SK-N-SH treated with all-trans-retinoic acid at 6 μM for 48 hours (cell line): Measurements from ENCODE around the gene OTUD3.

Experiments used
- ATAC-seq: fragments of 200-7000 bp; cut with Tn5 transposase; 3 replicates; pipeline ENCODE4 v1.9.1; 2020; ENCODE audit warnings: mild to moderate bottlenecking, moderate library complexity
- ARNTL ChIP-seq: fragments of 450-650 bp; formaldehyde crosslinking; IDR thresholded peaks from 2 replicates; pipeline ENCODE4 v1.5.0; 2020; ENCODE audit warnings: low read depth, mild to moderate bottlenecking, moderate library complexity, borderline replicate concordance
- BACH2 ChIP-seq: fragments of 250-450 bp; sonication (Bioruptor Pico); IDR thresholded peaks from 2 replicates; pipeline ENCODE4 v1.9.0; 2021; ENCODE audit warnings: mild to moderate bottlenecking, borderline replicate concordance
- GLIS3 ChIP-seq: fragments of 250-450 bp; sonication (Bioruptor Pico); IDR thresholded peaks from 2 replicates; pipeline ENCODE4 v1.5.0; 2020; ENCODE audit warnings: mild to moderate bottlenecking, moderate library complexity
- ISL1 ChIP-seq: fragments of 250-450 bp; sonication (Bioruptor Pico); IDR thresholded peaks from 2 replicates; pipeline ENCODE4 v2.1.2; 2022; ENCODE audit warnings: mild to moderate bottlenecking, moderate library complexity
- OSR1 ChIP-seq: fragments of 250-450 bp; sonication (Bioruptor Pico); IDR thresholded peaks from 2 replicates; pipeline ENCODE4 v1.8.0; 2022; ENCODE audit warnings: moderate library complexity, mild to moderate bottlenecking, inconsistent platforms
- PPARA ChIP-seq: fragments of 250-450 bp; sonication (Bioruptor Pico); IDR thresholded peaks from 2 replicates; pipeline ENCODE4 v1.5.0; 2020; ENCODE audit warnings: mild to moderate bottlenecking, borderline replicate concordance
- RARB ChIP-seq: fragments of 250-450 bp; sonication (Bioruptor Pico); IDR thresholded peaks from 2 replicates; pipeline ENCODE4 v1.8.0; 2021; ENCODE audit warnings: mild to moderate bottlenecking, moderate library complexity
- SNAI2 ChIP-seq: fragments of 250-450 bp; sonication (Bioruptor Pico); IDR thresholded peaks from 2 replicates; pipeline ENCODE4 v1.5.0; 2020; ENCODE audit warnings: mild to moderate bottlenecking, moderate library complexity
- TCF4 ChIP-seq: fragments of 250-450 bp; sonication (Bioruptor Pico); IDR thresholded peaks from 2 replicates; pipeline ENCODE4 v1.8.0; 2021; ENCODE audit warnings: mild to moderate bottlenecking, moderate library complexity, borderline replicate concordance
- ZC3H10 ChIP-seq: fragments of 250-450 bp; sonication (Bioruptor Pico); IDR thresholded peaks from 2 replicates; pipeline ENCODE4 v1.5.1; 2021; ENCODE audit warnings: mild to moderate bottlenecking, moderate library complexity
- ZFP3 ChIP-seq: fragments of 250-450 bp; sonication (Bioruptor Pico); IDR thresholded peaks from 2 replicates; pipeline ENCODE4 v1.5.0; 2020; ENCODE audit warnings: mild to moderate bottlenecking, moderate library complexity
- ZFP30 ChIP-seq: fragments of 450-650 bp; formaldehyde crosslinking; IDR thresholded peaks from 2 replicates; pipeline ENCODE4 v1.5.0; 2022; ENCODE audit warnings: mild to moderate bottlenecking, moderate library complexity
- ZNF565 ChIP-seq: fragments of 450-650 bp; formaldehyde crosslinking; conservative IDR thresholded peaks from 2 replicates; pipeline ENCODE4 v1.5.0; 2020; ENCODE audit warnings: low read depth, mild to moderate bottlenecking, moderate library complexity
- ZNF70 ChIP-seq: fragments of 450-650 bp; formaldehyde crosslinking; IDR thresholded peaks from 2 replicates; pipeline ENCODE4 v1.5.0; 2020; ENCODE audit warnings: mild to moderate bottlenecking, moderate library complexity
- ZNF8 ChIP-seq: fragments of 450-650 bp; formaldehyde crosslinking; IDR thresholded peaks from 2 replicates; pipeline ENCODE4 v1.5.0; 2020; ENCODE audit warnings: mild to moderate bottlenecking, moderate library complexity
- TF ChIP-seq, protein P1 (sequence below): fragments of 250-450 bp; sonication (Bioruptor Pico); IDR thresholded peaks from 2 replicates; pipeline ENCODE4 v1.8.0; 2021; ENCODE audit warnings: low read depth, mild to moderate bottlenecking, moderate library complexity, borderline replicate concordance
- TF ChIP-seq, protein P2 (sequence below): fragments of 250-450 bp; sonication (Bioruptor Pico); IDR thresholded peaks from 2 replicates; pipeline ENCODE4 v1.5.0; 2020; ENCODE audit warnings: mild to moderate bottlenecking, moderate library complexity
- TF ChIP-seq, protein P3 (sequence below): fragments of 250-450 bp; sonication (Bioruptor Pico); IDR thresholded peaks from 2 replicates; pipeline ENCODE4 v1.5.1; 2020; ENCODE audit warnings: low read depth, mild to moderate bottlenecking, moderate library complexity
- TF ChIP-seq, protein P4 (sequence below): fragments of 250-450 bp; sonication (Bioruptor Pico); IDR thresholded peaks from 2 replicates; pipeline ENCODE4 v1.5.1; 2021; ENCODE audit warnings: mild to moderate bottlenecking, moderate library complexity
- TF ChIP-seq, protein P5 (sequence below): fragments of 250-450 bp; sonication (Bioruptor Pico); IDR thresholded peaks from 2 replicates; pipeline ENCODE4 v1.8.0; 2020; ENCODE audit warnings: mild to moderate bottlenecking, moderate library complexity, borderline replicate concordance

OTUD3 gene

DNA sequence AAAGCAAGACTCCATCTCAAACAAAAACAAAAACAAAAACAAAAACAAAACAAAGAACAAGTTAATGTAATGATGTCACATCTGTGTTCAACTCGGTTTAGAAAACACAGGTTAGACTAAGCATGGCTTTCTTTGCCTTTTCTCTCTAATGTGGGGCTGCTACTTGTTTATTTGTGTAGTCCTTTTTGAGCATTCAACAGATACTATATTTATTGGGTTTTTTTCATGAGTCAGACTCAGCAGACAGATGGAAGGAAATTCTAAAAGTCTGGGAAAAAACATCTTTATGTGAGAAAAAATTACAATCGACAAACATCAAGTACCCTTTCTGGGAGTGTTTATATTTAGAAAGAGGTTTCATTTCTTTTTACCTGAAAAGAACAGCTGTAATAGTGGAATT, 22.3 kb upstream of the OTUD3 start:
- TF ChIP-seq ZNF565 (no peak), ISL1 (CRISPR knock-in tag) (no peak), SNAI2 (no peak), ZC3H10 (CRISPR knock-in tag) (no peak)
- TF ChIP-seq, protein P1, sequence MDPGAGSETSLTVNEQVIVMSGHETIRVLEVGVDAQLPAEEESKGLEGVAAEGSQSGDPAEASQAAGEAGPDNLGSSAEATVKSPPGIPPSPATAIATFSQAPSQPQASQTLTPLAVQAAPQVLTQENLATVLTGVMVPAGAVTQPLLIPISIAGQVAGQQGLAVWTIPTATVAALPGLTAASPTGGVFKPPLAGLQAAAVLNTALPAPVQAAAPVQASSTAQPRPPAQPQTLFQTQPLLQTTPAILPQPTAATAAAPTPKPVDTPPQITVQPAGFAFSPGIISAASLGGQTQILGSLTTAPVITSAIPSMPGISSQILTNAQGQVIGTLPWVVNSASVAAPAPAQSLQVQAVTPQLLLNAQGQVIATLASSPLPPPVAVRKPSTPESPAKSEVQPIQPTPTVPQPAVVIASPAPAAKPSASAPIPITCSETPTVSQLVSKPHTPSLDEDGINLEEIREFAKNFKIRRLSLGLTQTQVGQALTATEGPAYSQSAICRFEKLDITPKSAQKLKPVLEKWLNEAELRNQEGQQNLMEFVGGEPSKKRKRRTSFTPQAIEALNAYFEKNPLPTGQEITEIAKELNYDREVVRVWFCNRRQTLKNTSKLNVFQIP (CRISPR knock-in tag): no peak
- TF ChIP-seq, protein P2, sequence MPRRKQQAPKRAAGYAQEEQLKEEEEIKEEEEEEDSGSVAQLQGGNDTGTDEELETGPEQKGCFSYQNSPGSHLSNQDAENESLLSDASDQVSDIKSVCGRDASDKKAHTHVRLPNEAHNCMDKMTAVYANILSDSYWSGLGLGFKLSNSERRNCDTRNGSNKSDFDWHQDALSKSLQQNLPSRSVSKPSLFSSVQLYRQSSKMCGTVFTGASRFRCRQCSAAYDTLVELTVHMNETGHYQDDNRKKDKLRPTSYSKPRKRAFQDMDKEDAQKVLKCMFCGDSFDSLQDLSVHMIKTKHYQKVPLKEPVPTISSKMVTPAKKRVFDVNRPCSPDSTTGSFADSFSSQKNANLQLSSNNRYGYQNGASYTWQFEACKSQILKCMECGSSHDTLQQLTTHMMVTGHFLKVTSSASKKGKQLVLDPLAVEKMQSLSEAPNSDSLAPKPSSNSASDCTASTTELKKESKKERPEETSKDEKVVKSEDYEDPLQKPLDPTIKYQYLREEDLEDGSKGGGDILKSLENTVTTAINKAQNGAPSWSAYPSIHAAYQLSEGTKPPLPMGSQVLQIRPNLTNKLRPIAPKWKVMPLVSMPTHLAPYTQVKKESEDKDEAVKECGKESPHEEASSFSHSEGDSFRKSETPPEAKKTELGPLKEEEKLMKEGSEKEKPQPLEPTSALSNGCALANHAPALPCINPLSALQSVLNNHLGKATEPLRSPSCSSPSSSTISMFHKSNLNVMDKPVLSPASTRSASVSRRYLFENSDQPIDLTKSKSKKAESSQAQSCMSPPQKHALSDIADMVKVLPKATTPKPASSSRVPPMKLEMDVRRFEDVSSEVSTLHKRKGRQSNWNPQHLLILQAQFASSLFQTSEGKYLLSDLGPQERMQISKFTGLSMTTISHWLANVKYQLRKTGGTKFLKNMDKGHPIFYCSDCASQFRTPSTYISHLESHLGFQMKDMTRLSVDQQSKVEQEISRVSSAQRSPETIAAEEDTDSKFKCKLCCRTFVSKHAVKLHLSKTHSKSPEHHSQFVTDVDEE: no peak
- TF ChIP-seq, all 23 proteins: peak for 0
- no peak for ATAC-seq

DNA sequence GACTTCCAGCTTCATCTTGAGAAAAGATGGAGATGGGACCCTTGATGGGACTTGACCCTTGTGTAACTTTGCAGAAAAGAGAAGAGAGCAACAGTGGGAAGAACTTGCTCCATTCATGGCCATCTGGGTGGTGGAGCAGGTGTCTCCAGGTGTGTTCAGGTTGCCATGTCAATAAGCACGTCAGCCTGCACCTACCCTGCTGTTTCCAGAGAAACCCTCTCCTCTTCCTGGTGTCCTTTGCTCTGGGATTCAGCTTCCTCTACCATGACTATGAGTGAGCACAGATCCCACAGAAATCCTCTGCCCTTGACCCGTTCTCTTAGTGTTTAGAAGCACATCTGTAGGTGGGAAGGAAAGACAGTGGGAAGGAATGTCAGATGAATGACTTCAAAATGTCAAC, 21.8 kb upstream of the OTUD3 start:
- no peak for ATAC-seq
- TF ChIP-seq ZC3H10 (CRISPR knock-in tag): no peak
- TF ChIP-seq, protein P3, sequence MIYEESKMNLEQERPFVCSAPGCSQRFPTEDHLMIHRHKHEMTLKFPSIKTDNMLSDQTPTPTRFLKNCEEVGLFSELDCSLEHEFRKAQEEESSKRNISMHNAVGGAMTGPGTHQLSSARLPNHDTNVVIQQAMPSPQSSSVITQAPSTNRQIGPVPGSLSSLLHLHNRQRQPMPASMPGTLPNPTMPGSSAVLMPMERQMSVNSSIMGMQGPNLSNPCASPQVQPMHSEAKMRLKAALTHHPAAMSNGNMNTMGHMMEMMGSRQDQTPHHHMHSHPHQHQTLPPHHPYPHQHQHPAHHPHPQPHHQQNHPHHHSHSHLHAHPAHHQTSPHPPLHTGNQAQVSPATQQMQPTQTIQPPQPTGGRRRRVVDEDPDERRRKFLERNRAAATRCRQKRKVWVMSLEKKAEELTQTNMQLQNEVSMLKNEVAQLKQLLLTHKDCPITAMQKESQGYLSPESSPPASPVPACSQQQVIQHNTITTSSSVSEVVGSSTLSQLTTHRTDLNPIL (CRISPR knock-in tag): no peak
- no peak for TF ChIP-seq BACH2 (CRISPR knock-in tag)
- no peak for TF ChIP-seq ZNF8 (CRISPR knock-in tag)
- TF ChIP-seq, protein P1 (CRISPR knock-in tag): no peak
- TF ChIP-seq SNAI2: no peak
- TF ChIP-seq, protein P4, sequence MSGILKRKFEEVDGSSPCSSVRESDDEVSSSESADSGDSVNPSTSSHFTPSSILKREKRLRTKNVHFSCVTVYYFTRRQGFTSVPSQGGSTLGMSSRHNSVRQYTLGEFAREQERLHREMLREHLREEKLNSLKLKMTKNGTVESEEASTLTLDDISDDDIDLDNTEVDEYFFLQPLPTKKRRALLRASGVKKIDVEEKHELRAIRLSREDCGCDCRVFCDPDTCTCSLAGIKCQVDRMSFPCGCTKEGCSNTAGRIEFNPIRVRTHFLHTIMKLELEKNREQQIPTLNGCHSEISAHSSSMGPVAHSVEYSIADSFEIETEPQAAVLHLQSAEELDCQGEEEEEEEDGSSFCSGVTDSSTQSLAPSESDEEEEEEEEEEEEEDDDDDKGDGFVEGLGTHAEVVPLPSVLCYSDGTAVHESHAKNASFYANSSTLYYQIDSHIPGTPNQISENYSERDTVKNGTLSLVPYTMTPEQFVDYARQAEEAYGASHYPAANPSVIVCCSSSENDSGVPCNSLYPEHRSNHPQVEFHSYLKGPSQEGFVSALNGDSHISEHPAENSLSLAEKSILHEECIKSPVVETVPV (CRISPR knock-in tag): no peak
- TF ChIP-seq GLIS3 (CRISPR knock-in tag): no peak
- TF ChIP-seq, protein P2: no peak
- TF ChIP-seq ZNF565: no peak
- TF ChIP-seq, protein P5, sequence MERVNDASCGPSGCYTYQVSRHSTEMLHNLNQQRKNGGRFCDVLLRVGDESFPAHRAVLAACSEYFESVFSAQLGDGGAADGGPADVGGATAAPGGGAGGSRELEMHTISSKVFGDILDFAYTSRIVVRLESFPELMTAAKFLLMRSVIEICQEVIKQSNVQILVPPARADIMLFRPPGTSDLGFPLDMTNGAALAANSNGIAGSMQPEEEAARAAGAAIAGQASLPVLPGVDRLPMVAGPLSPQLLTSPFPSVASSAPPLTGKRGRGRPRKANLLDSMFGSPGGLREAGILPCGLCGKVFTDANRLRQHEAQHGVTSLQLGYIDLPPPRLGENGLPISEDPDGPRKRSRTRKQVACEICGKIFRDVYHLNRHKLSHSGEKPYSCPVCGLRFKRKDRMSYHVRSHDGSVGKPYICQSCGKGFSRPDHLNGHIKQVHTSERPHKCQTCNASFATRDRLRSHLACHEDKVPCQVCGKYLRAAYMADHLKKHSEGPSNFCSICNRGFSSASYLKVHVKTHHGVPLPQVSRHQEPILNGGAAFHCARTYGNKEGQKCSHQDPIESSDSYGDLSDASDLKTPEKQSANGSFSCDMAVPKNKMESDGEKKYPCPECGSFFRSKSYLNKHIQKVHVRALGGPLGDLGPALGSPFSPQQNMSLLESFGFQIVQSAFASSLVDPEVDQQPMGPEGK (CRISPR knock-in tag): no peak
- no peak for TF ChIP-seq ZFP3 (CRISPR knock-in tag)
- no peak for TF ChIP-seq TCF4 (CRISPR knock-in tag)
- no peak for TF ChIP-seq OSR1 (CRISPR knock-in tag)
- TF ChIP-seq RARB (CRISPR knock-in tag): no peak
- TF ChIP-seq ZFP30 (CRISPR knock-in tag): no peak
- TF ChIP-seq ARNTL (CRISPR knock-in tag): no peak
- no peak for TF ChIP-seq PPARA (CRISPR knock-in tag)
- no peak for TF ChIP-seq ISL1 (CRISPR knock-in tag)
- no peak for TF ChIP-seq ZNF70 (CRISPR knock-in tag)
